NOMO-1 treated with dmso at 0.1 percent for 144 hours (cell line): ENCODE results near the gene POTEH.
"Not testable (repeated sequence)": the region's sequence is repeated elsewhere in the genome, so short reads cannot be mapped to it uniquely, and the experiment has no call there.

Experiments
- DNase-seq: peaks from one replicate; lab custom pipeline; 2025; ENCODE audit not compliant: unreplicated experiment; lab: John Stamatoyannopoulos, UW

POTEH gene

DNA sequence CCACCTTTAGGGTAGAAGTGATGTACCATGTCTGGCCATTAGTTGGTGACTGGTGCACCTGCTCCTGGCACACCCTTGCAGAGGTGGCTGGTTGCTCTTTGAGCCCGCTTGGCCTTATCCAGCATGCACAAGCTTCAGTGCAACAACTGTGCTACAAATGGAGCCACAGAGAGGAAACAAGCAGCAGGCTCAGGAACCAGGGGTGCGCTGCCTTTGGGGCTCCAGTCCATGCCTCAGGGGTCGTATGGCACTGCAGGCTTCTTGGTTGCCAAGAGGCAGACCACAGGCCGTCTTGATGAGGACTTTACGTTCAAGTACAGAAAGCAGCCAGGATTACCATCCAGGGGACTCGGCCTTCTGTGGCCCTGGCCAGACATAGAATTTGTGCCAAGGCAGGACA is 44.6 kb downstream of the POTEH start:
- not testable (repeated sequence) for DNase-seq

DNA sequence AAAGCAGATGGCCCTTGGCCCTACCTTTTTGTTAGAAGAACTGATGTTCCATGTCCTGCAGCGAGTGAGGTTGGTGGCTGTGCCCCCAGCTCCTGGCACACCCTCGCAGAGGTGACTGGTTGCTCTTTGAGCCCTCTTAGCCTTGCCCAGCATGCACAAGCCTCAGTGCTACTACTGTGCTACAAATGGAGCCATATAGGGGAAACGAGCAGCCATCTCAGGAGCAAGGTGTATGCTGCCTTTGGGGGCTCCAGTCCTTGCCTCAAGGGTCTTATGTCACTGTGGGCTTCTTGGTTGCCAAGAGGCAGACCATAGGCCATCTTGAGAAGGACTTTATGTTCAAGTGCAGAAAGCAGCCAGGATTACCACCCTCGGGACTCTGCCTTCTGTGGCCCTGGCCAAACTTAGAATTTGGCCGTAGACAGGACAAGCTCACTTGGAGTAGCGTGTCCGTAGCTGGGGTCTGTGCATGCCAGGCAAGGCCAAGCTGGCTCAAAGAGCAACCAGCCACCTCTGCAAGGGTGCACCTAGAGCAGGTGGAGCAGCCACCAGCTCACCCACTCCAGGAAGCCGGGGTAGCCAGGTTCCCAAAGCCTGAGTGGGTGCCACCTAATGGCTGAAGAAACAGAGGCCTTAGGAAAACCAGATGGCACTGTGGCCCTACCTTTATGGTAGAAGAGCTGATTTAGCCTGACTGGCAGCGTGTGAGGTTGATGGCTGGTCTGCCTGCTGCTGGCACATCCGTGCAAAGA is 48.5 kb downstream of the POTEH start:
- DNase-seq: not testable (repeated sequence)

DNA sequence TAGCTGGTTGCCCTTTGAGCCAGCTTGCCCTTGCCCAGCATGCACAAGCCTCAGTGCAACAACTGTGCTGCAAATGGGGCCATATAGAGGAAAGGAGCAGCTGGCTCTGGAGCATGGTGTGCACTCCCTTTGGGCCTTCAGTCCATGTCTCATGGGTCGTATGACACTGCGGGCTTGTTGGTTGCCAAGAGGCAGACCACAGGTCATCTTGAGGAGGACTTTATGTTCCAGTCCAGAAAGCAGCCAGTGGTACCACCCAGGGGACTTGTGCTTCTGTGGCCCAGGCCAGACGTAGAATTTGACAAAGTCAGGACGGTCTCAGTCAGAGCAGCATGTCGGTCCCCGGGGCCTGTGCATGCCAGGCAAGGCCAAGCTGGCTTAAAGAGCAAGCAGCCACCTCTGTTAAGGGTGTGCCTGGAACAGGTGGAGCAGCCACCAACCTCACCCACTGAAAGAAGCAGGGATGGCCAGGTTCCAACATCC is 49.1 kb downstream of the POTEH start:
- not testable (repeated sequence) for DNase-seq

DNA sequence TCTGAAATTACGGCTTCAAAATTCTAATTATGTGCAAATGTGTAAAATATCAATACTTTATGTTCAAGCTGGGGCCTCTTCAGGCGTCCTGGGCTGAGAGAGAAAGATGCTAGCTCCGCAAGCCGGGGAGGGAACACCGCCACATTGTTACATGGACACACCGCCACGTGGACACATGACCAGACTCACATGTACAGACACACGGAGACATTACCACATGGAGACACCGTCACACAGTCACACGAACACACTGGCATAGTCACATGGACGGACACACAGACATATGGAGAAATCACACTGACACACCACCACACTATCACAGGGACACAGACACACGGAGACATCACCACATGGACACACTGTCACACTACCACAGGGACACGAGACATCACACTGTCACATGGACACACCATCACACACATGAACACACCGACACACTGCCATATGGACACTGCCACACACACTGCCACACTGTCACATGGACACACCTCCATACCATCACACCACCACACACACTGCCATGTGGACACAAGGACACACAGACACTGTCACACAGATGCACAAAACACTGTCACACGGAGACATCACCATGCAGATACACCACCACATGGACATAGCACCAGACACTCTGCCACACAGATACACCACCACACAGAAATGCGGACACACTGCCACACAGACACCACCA is 58.0 kb downstream of the POTEH start:
- not testable (repeated sequence) for DNase-seq

DNA sequence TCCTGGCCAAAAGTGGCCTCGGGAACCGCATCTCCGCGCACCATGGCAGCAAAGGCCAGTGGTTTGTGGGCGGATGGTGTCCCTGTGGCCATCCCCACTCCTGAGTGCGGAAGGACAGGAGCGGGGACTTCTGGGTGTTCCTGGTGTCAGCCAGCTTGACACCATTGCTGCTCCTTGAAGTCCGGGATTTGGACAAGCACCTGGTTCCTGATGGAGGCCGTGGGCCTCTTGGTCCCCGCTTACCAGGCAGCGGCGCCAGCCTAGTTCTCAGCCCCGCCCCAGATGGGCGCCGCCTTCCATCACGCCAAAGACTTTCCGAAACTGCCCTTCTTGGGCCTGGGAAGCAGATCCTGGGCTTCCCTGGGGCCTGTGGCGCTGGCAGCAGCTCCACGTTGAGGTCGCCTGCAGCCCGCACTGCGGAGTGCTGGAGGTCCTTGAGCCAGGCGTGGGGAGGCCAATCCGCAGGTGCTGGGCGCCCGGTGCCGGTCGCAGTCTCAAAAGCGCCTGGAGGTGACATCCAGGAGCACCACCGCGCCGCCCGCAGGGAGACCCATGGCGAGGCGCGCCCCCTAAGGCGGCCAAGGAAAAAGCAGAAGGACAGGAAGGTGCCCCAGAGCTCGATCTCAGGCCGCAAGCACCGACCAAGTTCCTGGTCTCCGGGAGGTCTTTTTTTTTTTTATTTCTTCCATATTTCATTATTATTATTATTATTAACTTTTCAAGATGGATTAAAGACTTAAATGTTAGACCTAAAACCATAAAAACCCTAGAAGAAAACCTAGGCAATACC is 59.5 kb downstream of the POTEH start:
- DNase-seq: not testable (repeated sequence)

DNA sequence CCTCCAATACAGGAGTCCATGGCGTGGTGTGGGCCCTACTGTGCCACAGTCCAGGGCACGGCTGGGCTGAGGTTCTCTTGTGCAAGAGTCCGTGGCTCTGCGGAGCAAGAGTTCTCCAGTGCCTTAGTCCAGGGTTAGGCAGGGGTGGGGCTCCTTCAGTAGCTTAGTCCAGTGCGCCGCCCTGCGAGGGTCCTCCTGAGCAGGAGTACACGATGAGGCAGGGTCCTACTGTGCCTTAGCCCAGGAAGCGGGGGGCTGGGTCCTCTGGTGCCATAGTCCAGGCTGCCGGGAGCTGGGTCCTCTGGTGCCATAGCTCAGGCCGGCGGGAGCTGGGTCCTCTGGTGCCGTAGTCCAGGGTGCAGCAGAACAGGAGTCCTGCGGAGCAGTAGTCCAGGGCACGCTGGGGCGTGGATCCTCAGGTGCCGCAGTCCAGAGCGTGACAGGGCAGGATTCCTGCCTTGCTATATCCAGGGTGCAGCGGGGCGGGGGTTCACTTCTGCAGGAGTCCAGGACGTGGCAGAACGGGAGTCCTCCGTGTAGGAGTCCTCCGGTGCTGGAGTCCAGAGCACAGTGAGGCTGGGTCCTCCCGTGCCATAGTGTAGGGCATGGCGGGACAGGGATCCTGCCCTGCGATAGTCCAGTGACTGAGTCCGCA is 69.7 kb downstream of the POTEH start:
- DNase-seq: not testable (repeated sequence)

DNA sequence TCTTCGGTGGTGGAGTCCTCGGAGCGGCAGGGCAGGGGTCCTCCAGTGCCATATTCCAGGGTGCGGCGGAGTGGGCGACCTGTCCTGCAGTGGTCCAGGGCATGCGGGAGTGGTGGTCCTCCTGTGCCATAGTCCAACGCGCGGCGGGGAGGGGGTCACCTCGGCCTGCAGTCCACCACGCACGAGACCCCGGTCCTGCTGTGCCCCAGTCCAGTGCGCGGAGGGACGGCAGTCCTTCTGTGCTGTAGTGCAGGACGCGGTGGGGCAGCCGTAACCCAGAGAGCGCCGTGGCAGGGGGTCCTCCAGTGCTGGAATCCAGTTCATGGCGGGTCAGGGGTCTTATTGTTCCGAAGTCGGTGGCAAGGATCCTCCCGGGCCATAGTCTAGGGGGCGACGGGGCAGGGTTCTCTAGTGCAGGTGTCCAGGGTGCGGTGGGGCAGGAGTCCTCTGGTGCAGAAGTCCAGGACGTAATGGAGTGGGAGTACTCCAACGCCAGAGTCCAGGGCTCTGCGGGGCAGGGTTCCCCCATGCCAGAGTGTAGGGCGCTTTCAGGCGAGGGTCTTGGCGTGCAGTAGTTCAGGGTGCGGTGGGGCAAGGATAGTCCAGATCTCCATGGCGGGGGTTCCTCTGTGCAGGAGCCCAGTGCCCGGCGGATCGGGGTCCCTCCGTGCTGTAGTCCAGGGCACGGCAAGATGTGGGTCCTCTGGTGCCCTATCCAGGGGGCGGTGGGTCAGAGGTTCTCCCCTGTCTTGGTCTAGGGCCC is 70.7 kb downstream of the POTEH start:
- DNase-seq: not testable (repeated sequence)

DNA sequence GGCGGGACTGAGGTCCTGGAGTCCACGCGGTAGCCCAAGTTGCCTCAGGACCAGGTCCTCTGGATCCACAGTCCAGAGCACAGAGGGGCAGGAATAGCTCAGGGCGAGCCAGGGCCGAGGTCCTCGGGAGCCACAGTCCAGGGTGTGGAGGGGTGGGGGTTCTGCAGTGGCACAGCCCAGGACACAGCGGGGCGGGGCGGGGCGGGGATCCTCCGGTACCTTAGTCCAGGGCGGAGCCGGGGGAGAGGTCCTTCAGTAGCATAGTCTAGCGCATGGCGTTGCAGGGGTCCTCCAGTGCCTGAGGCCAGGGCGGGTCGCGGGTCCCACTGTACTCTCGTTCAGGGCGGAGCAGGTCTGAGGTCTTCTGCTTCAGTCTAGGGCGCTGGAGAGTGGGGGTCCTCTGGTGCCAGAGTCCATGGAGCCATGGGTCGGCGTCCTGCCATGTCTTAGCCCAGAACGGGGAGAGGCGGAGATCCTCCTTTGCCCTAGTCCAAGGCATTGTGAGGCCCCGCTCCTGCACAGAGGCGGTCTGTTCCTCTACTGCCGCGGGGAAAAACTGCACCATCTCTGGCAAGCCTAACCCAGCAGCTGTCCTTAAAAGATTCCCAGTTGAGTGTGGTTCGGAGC is 71.4 kb downstream of the POTEH start:
- DNase-seq: not testable (repeated sequence)

DNA sequence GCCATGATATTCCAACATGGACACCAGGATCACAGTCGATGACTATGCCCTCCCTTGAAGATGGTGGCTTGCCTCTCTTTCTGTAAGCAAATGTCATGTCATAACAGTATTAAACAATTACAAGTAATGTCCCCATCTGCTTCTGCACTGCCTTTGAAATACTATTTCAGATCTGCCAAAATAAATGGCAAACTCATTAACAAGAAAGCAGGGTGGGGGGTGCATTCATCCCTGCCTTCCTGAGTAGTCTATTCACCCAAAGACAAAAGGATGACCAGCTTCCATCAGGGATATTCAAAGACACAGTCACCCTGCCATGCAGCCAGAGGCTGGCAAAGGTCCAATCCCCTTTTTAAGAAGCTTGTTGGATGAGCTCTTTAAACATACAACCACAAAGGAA is 73.7 kb downstream of the POTEH start:
- not testable (repeated sequence) for DNase-seq
